Coronary artery (tissue), 2 donors: ENCODE measurements around the gene TBCEL.
A peak's percentile ranks its signal among the peaks of the same experiment; 100 is the strongest.

Experiments used
- DNase-seq: peaks from one replicate; pipeline ENCODE4 v3.0.0-alpha.2; 2017; ENCODE audit warnings: low spot score
- H3K27ac ChIP-seq, 2 donors: fragments of 200-600 bp; sonication (generic); one replicate each; pipeline ENCODE4 v1.5.1; 2016 to 2019
- H3K4me3 ChIP-seq: fragments of 200-600 bp; sonication (generic); 2 replicates; pipeline ENCODE4 v1.5.1; 2016; ENCODE audit warnings: mild to moderate bottlenecking, moderate library complexity
- CTCF ChIP-seq: fragments of 200-600 bp; sonication (generic); IDR thresholded peaks from one replicate; pipeline ENCODE4 v1.5.1; 2019; ENCODE audit warnings: antibody characterized with exemption

TBCEL gene

GRCh38 chr11:121023848-121024751 is at the start of gene TBCEL:
Gene TBCEL (plus strand): TSS chr11:121024102. CDS start chr11:121045691, 21,589 bp downstream.
- peak; percentile 83 for DNase-seq
- H3K27ac ChIP-seq, result peak within 1 kb of the TSS; percentile 31 to 44
- no peak for TF ChIP-seq CTCF
- peak within 1 kb of the TSS; percentile 96 for H3K4me3 ChIP-seq

- TF ChIP-seq CTCF, result no peak
- DNase-seq, result no peak
- Histone ChIP-seq H3K27ac (no peak overlapping the region), H3K4me3 (no peak overlapping the region)
Measured at GRCh38 chr11:120974466-120974865, 49.4 kb upstream of the TBCEL start.

GRCh38 chr11:120974965-120975364 is 48.9 kb upstream of the TBCEL start:
- no peak for TF ChIP-seq CTCF
- Histone ChIP-seq H3K27ac (no peak overlapping the region), H3K4me3 (no peak overlapping the region)
- no peak for DNase-seq

- TF ChIP-seq CTCF, result no peak
- no peak overlapping the region for H3K27ac ChIP-seq
- DNase-seq, result no peak
- H3K4me3 ChIP-seq, result no peak overlapping the region
Measured at GRCh38 chr11:120977266-120978137, 46.4 kb upstream of the TBCEL start.

- no peak overlapping the region for H3K27ac ChIP-seq
- no peak overlapping the region for H3K4me3 ChIP-seq
- TF ChIP-seq CTCF, result no peak
- no peak for DNase-seq
Measured at GRCh38 chr11:120978701-120979100, 45.2 kb upstream of the TBCEL start.

- H3K27ac ChIP-seq, result no peak overlapping the region
- no peak for TF ChIP-seq CTCF
- DNase-seq, result no peak
- H3K4me3 ChIP-seq, result peak overlapping the region; percentile 69
Measured at GRCh38 chr11:120985718-120986569, 38.0 kb upstream of the TBCEL start.
